ENCODE measurements around the gene ADAM12.

Gene ADAM12

DNA sequence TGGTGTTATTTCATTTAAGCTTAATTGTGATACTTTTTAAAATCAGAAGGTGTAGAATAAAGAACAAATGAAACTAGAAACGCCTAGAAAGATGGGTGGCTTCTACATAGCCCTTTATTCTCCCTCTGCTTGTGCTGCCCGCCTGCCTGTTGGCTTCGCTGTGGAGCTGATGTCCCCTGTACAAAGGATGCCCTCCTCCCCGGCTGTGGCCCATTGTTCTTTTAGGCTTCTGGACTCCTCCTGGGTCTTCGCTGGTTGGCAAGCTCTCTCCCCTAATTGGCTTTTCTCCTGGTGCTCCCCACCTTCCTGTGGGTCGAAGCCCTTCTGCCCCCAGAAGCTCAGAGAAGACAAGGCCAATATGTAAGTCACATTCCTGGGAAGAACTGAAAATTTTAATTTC is 393.7 kb downstream of the ADAM12 start:
- H3K79me1 ChIP-seq (ENCODE audit: low read length), result no peaks in the 10 kb centered on the region
- H3K9me3 ChIP-seq (ENCODE audit: insufficient read depth, low read depth, low read length), result peaks cover 5% of the 10 kb centered on the region
- H3K14ac ChIP-seq (ENCODE audit: low read length), result no peak overlapping the region
- no peak overlapping the region for H2AK5ac ChIP-seq (ENCODE audit: low read length)
- no peak overlapping the region for H2BK12ac ChIP-seq (ENCODE audit: low read length)
- no peak overlapping the region for H4K8ac ChIP-seq (ENCODE audit: low read depth, low read length)
- no peak overlapping the region for H4K91ac ChIP-seq (ENCODE audit: low read depth, low read length)
- H2AFZ ChIP-seq (ENCODE audit: insufficient read depth, low read length, poor library complexity), result no peak overlapping the region
- no peak overlapping the region for H4K12ac ChIP-seq (ENCODE audit: low read depth, low read length)
- no peak overlapping the region for H3K4me3 ChIP-seq (ENCODE audit: low read depth, low read length)
- no peak overlapping the region for H3K18ac ChIP-seq (ENCODE audit: low read length)
- no peaks in the 10 kb centered on the region for H3K79me2 ChIP-seq (ENCODE audit: control insufficient read depth, insufficient read depth, low read length, poor library complexity)
- no peak overlapping the region for H3K23ac ChIP-seq (ENCODE audit: low read length)
- H3K27ac ChIP-seq (ENCODE audit: low read depth, low read length), result no peak overlapping the region
- H3K4me2 ChIP-seq (ENCODE audit: low read length), result no peak overlapping the region
- no peak overlapping the region for H2BK5ac ChIP-seq (ENCODE audit: low read depth, low read length, poor library complexity)
- no peak overlapping the region for H3K4ac ChIP-seq (ENCODE audit: low read depth, low read length)
- H3K27me3 ChIP-seq (ENCODE audit: insufficient read depth, low read length), result no peaks in the 10 kb centered on the region
- no peak for DNase-seq
- H3K36me3 ChIP-seq (ENCODE audit: control insufficient read depth in 1 of 2, insufficient read depth in 2 of 2, low read length in 2 of 2), result peaks cover 7 to 14% of the 10 kb centered on the region in 2 experiments
- H3K4me1 ChIP-seq (ENCODE audit: control insufficient read depth in 1 of 2, insufficient read depth in 2 of 2, low read length in 2 of 2), result no peaks in the 10 kb centered on the region
- H3K9ac ChIP-seq (ENCODE audit: low read length), result no peak overlapping the region
- no peak overlapping the region for H2BK120ac ChIP-seq (ENCODE audit: insufficient read depth, low read length, poor library complexity)
- no CpG with 5 or more reads among the region's 6 CpGs for WGBS (ENCODE audit: extremely low coverage, insufficient coverage, insufficient read length)

DNA sequence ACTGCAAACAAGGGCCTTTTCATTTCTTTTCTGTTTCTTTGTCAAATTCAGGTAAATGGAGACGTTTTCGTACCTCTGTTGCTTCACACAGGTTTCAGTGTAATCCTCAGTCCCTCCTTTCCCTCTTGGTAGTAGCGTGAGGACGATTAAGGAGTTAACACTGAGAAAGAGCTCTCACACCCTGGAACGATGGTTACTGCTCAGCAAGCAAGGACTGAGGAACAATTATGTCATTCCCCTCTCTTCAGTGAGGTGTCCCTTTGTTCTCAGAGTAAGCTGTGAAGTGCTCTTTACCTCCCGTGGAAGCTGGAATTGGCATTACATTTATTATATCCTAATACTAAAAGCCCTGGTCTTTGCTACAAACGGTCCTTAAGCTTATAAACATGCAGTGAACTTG is 396.0 kb downstream of the ADAM12 start:
- H3K18ac ChIP-seq (ENCODE audit: low read length), result no peak overlapping the region
- no peak overlapping the region for H4K8ac ChIP-seq (ENCODE audit: low read depth, low read length)
- no peak overlapping the region for H3K23ac ChIP-seq (ENCODE audit: low read length)
- no peaks in the 10 kb centered on the region for H3K79me2 ChIP-seq (ENCODE audit: control insufficient read depth, insufficient read depth, low read length, poor library complexity)
- H2BK5ac ChIP-seq (ENCODE audit: low read depth, low read length, poor library complexity), result no peak overlapping the region
- no peaks in the 10 kb centered on the region for H3K4me1 ChIP-seq (ENCODE audit: control insufficient read depth in 1 of 2, insufficient read depth in 2 of 2, low read length in 2 of 2)
- H4K12ac ChIP-seq (ENCODE audit: low read depth, low read length), result no peak overlapping the region
- H3K27ac ChIP-seq (ENCODE audit: low read depth, low read length), result no peak overlapping the region
- H2AK5ac ChIP-seq (ENCODE audit: low read length), result no peak overlapping the region
- peaks cover 9 to 12% of the 10 kb centered on the region in 2 experiments for H3K36me3 ChIP-seq (ENCODE audit: control insufficient read depth in 1 of 2, insufficient read depth in 2 of 2, low read length in 2 of 2)
- no peak for DNase-seq
- no peak overlapping the region for H3K4me3 ChIP-seq (ENCODE audit: low read depth, low read length)
- H3K79me1 ChIP-seq (ENCODE audit: low read length), result no peaks in the 10 kb centered on the region
- H3K9me3 ChIP-seq (ENCODE audit: insufficient read depth, low read depth, low read length), result peaks cover 8% of the 10 kb centered on the region
- H2BK120ac ChIP-seq (ENCODE audit: insufficient read depth, low read length, poor library complexity), result no peak overlapping the region
- no peak overlapping the region for H3K9ac ChIP-seq (ENCODE audit: low read length)
- no peak overlapping the region for H2BK12ac ChIP-seq (ENCODE audit: low read length)
- H3K27me3 ChIP-seq (ENCODE audit: insufficient read depth, low read length), result no peaks in the 10 kb centered on the region
- no peak overlapping the region for H4K91ac ChIP-seq (ENCODE audit: low read depth, low read length)
- no peak overlapping the region for H2AFZ ChIP-seq (ENCODE audit: insufficient read depth, low read length, poor library complexity)
- H3K4ac ChIP-seq (ENCODE audit: low read depth, low read length), result no peak overlapping the region
- H3K14ac ChIP-seq (ENCODE audit: low read length), result no peak overlapping the region
- no peak overlapping the region for H3K4me2 ChIP-seq (ENCODE audit: low read length)
- WGBS (ENCODE audit: extremely low coverage, insufficient coverage, insufficient read length), result no CpG with 5 or more reads among the region's 7 CpGs

- no peak overlapping the region for H3K14ac ChIP-seq (ENCODE audit: low read length)
- no peak overlapping the region for H4K8ac ChIP-seq (ENCODE audit: low read depth, low read length)
- no peak overlapping the region for H2AFZ ChIP-seq (ENCODE audit: insufficient read depth, low read length, poor library complexity)
- H3K9me3 ChIP-seq (ENCODE audit: insufficient read depth, low read depth, low read length), result peaks cover 8% of the 10 kb centered on the region
- no peak overlapping the region for H4K12ac ChIP-seq (ENCODE audit: low read depth, low read length)
- H3K36me3 ChIP-seq (ENCODE audit: control insufficient read depth in 1 of 2, insufficient read depth in 2 of 2, low read length in 2 of 2), result peaks cover 9 to 12% of the 10 kb centered on the region in 2 experiments
- H3K79me1 ChIP-seq (ENCODE audit: low read length), result no peaks in the 10 kb centered on the region
- H3K4me2 ChIP-seq (ENCODE audit: low read length), result no peak overlapping the region
- no peak for DNase-seq
- H3K4me1 ChIP-seq (ENCODE audit: control insufficient read depth in 1 of 2, insufficient read depth in 2 of 2, low read length in 2 of 2), result no peaks in the 10 kb centered on the region
- H3K27ac ChIP-seq (ENCODE audit: low read depth, low read length), result no peak overlapping the region
- no peak overlapping the region for H2AK5ac ChIP-seq (ENCODE audit: low read length)
- no peak overlapping the region for H2BK5ac ChIP-seq (ENCODE audit: low read depth, low read length, poor library complexity)
- H3K23ac ChIP-seq (ENCODE audit: low read length), result no peak overlapping the region
- no peak overlapping the region for H3K9ac ChIP-seq (ENCODE audit: low read length)
- H3K27me3 ChIP-seq (ENCODE audit: insufficient read depth, low read length), result no peaks in the 10 kb centered on the region
- no peak overlapping the region for H2BK12ac ChIP-seq (ENCODE audit: low read length)
- no peak overlapping the region for H3K18ac ChIP-seq (ENCODE audit: low read length)
- no peak overlapping the region for H4K91ac ChIP-seq (ENCODE audit: low read depth, low read length)
- no peak overlapping the region for H2BK120ac ChIP-seq (ENCODE audit: insufficient read depth, low read length, poor library complexity)
- peak overlapping the region; percentile 7 for H3K4me3 ChIP-seq (ENCODE audit: low read depth, low read length)
- no CpG with 5 or more reads among the region's 1 CpG for WGBS (ENCODE audit: extremely low coverage, insufficient coverage, insufficient read length)
- no peaks in the 10 kb centered on the region for H3K79me2 ChIP-seq (ENCODE audit: control insufficient read depth, insufficient read depth, low read length, poor library complexity)
- no peak overlapping the region for H3K4ac ChIP-seq (ENCODE audit: low read depth, low read length)
Observed at GRCh38 chr10:125991392-125991791, 396.9 kb downstream of the ADAM12 start.

- Histone ChIP-seq H3K27ac (ENCODE audit: low read depth, low read length) (no peak overlapping the region), H3K23ac (ENCODE audit: low read length) (no peak overlapping the region), H3K4me3 (ENCODE audit: low read depth, low read length) (peak overlapping the region; percentile 7), H3K14ac (ENCODE audit: low read length) (no peak overlapping the region), H2BK120ac (ENCODE audit: insufficient read depth, low read length, poor library complexity) (no peak overlapping the region), H3K4me2 (ENCODE audit: low read length) (no peak overlapping the region), H3K79me1 (ENCODE audit: low read length) (no peaks in the 10 kb centered on the region), H3K4me1 (ENCODE audit: control insufficient read depth in 1 of 2, insufficient read depth in 2 of 2, low read length in 2 of 2) (no peaks in the 10 kb centered on the region), H3K4ac (ENCODE audit: low read depth, low read length) (no peak overlapping the region), H4K91ac (ENCODE audit: low read depth, low read length) (no peak overlapping the region), H3K9ac (ENCODE audit: low read length) (no peak overlapping the region), H3K9me3 (ENCODE audit: insufficient read depth, low read depth, low read length) (peaks cover 8% of the 10 kb centered on the region), H2AK5ac (ENCODE audit: low read length) (no peak overlapping the region), H3K79me2 (ENCODE audit: control insufficient read depth, insufficient read depth, low read length, poor library complexity) (no peaks in the 10 kb centered on the region), H2BK5ac (ENCODE audit: low read depth, low read length, poor library complexity) (no peak overlapping the region), H2BK12ac (ENCODE audit: low read length) (no peak overlapping the region), H2AFZ (ENCODE audit: insufficient read depth, low read length, poor library complexity) (no peak overlapping the region), H3K18ac (ENCODE audit: low read length) (no peak overlapping the region), H4K12ac (ENCODE audit: low read depth, low read length) (no peak overlapping the region), H3K27me3 (ENCODE audit: insufficient read depth, low read length) (no peaks in the 10 kb centered on the region), H4K8ac (ENCODE audit: low read depth, low read length) (no peak overlapping the region), H3K36me3 (ENCODE audit: control insufficient read depth in 1 of 2, insufficient read depth in 2 of 2, low read length in 2 of 2) (peaks cover 9 to 12% of the 10 kb centered on the region in 2 experiments)
- no peak for DNase-seq
- no CpG with 5 or more reads among the region's 2 CpGs for WGBS (ENCODE audit: extremely low coverage, insufficient coverage, insufficient read length)
Observed at GRCh38 chr10:125990974-125991373, 397.3 kb downstream of the ADAM12 start.

Measured in trophoblast cell (in vitro differentiated cells and primary cell).